BJ (cell line): ENCODE data around the gene HASPIN. TPM values are rescaled to one million over a fixed set of nuclear protein-coding genes. Genes with fewer than 3 reads are reported as not detected.

ENCODE experiments used
- CTCF ChIA-PET: fragments of 350-600 bp; formaldehyde crosslinking; extraction: SDS; loops from one replicate; lab custom pipeline; 2021; ENCODE audit warnings: antibody characterized with exemption, inconsistent platforms; lab: Yijun Ruan, JAX
- POLR2A ChIA-PET: fragments of 300-600 bp; sonication (Branson Sonifier 250); formaldehyde crosslinking; extraction: SDS; loops from one replicate; lab custom pipeline; 2021; ENCODE audit warnings: antibody characterized with exemption; lab: Charles Lee
- DNase-seq: peaks from one replicate; pipeline ENCODE4 v3.0.0-alpha.2; 2011; ENCODE audit warnings: low read depth
- H3K27me3 ChIP-seq: 2 replicates; pipeline ENCODE4 v1.6.0; 2011; ENCODE audit warnings: low read length; ENCODE audit not compliant: control insufficient read depth, insufficient read depth
- H3K36me3 ChIP-seq: 2 replicates; pipeline ENCODE4 v1.5.1; 2011; ENCODE audit warnings: low read length; ENCODE audit not compliant: control insufficient read depth, insufficient read depth
- H3K4me3 ChIP-seq: 2 replicates; pipeline ENCODE4 v1.5.1; 2011; ENCODE audit warnings: low read depth, mild to moderate bottlenecking, control low read depth, low read length
- CTCF ChIP-seq: IDR thresholded peaks from 2 replicates; pipeline ENCODE4 v1.5.1; 2011; ENCODE audit warnings: low read depth, mild to moderate bottlenecking, control low read depth, inconsistent platforms, low read length, moderate library complexity; ENCODE audit not compliant: insufficient read depth
- polyA plus RNA-seq: library from polyadenylated mRNA; depleted of rRNA; stranded (reverse); fragments of >200 nt; gene quantifications from 2 replicates; pipeline ENCODE4 v1.2.3, GENCODE V29; 2011; rRNA removed

Gene HASPIN
- polyA plus RNA-seq, 1 experiment, result 2.1 TPM

GRCh38 chr17:3773511-3773910, 49.8 kb downstream of the HASPIN start:
- ChIA-PET POLR2A (no interaction called here), CTCF (interaction anchor here (1.2 to 1.3 kb wide), 2 partner anchors 20 to 36 kb away, joined by 4 read pairs; no protein-coding TSS in a partner anchor)
- DNase-seq, result no peak
- no peak for TF ChIP-seq CTCF
- H3K27me3 ChIP-seq, result no peaks in the 10 kb centered on the region
- H3K4me3 ChIP-seq, result no peak overlapping the region
- no peaks in the 10 kb centered on the region for H3K36me3 ChIP-seq

GRCh38 chr17:3773966-3774365, 50.3 kb downstream of the HASPIN start:
- H3K27me3 ChIP-seq, result no peaks in the 10 kb centered on the region
- DNase-seq, result no peak
- ChIA-PET CTCF (interaction anchor here (1.3 kb wide), 1 partner anchor 36 kb away, joined by 4 read pairs; no protein-coding TSS in a partner anchor), POLR2A (no interaction called here)
- no peak for TF ChIP-seq CTCF
- no peaks in the 10 kb centered on the region for H3K36me3 ChIP-seq
- no peak overlapping the region for H3K4me3 ChIP-seq

Other genes with a start within 250 kb of the HASPIN start
- gene ASPA, start 247.9 kb upstream of the HASPIN start, polyA plus RNA-seq, result 0.15 TPM in 1 of 2 replicates, not detected in the other
- gene TRPV3, start 166.1 kb upstream of the HASPIN start, polyA plus RNA-seq, result 0.54 and 0.56 TPM in 2 replicates
- gene TRPV1, start 114.5 kb upstream of the HASPIN start, polyA plus RNA-seq, result 1.6 and 1.7 TPM in 2 replicates
- gene SHPK, start 87.7 kb upstream of the HASPIN start, polyA plus RNA-seq, result 4.5 and 5.6 TPM in 2 replicates
- gene CTNS, start 87.1 kb upstream of the HASPIN start, polyA plus RNA-seq, result 4.9 and 5.0 TPM in 2 replicates
- 137 and 207 TPM in 2 replicates for gene TAX1BP3, start 55.3 kb upstream of the HASPIN start, polyA plus RNA-seq
- gene EMC6, start 55.1 kb upstream of the HASPIN start, polyA plus RNA-seq, result 38.6 and 42.2 TPM in 2 replicates
- gene P2RX5, start 27.7 kb upstream of the HASPIN start, polyA plus RNA-seq, result 5.0 and 6.5 TPM in 2 replicates
- 69.9 and 96.3 TPM in 2 replicates for gene ITGAE, start 77.3 kb downstream of the HASPIN start, polyA plus RNA-seq
- 9.7 and 19.3 TPM in 2 replicates for gene NCBP3, start 122.3 kb downstream of the HASPIN start, polyA plus RNA-seq
- 4.6 and 6.1 TPM in 2 replicates for gene CAMKK1, start 169.2 kb downstream of the HASPIN start, polyA plus RNA-seq
- 0.02 and 0.05 TPM in 2 replicates for gene P2RX1, start 192.6 kb downstream of the HASPIN start, polyA plus RNA-seq
- 0.65 and 1.1 TPM in 2 replicates for gene ATP2A3, start 240.5 kb downstream of the HASPIN start, polyA plus RNA-seq